Measurements from ENCODE around the gene RASSF10.
A peak's percentile ranks its signal among the peaks of the same experiment; 100 is the strongest.

The RASSF10 gene

GRCh38 chr11:13008625-13009475 lies at the start of gene RASSF10:
TSS of gene RASSF10 (plus strand) at chr11:13009316. CDS start at chr11:13009577, 261 bp downstream.
- no peak for DNase-seq

GRCh38 chr11:12961615-12962014 lies 47.5 kb upstream of the RASSF10 start:
- DNase-seq = no peak

DNA sequence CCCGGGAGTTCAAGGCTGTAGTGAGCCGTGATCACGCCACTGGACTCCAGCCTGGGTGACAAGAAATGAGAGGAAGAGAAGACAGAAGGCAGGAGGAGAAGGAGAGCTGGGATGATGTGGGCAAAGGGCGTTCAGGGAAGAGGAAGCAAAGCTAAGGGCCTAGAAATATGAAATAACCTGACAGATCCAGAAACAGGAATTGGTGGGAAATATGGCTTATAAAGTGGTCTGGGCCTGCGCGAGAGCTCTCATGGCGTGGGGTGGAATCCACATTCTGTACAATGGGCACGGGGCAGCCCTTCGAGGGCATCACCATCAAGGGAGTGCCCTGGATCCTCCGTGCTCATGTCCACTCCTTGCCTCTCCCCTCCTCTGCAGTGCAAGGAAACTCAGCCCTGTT lies 46.8 kb upstream of the RASSF10 start:
- no peak for DNase-seq

DNA sequence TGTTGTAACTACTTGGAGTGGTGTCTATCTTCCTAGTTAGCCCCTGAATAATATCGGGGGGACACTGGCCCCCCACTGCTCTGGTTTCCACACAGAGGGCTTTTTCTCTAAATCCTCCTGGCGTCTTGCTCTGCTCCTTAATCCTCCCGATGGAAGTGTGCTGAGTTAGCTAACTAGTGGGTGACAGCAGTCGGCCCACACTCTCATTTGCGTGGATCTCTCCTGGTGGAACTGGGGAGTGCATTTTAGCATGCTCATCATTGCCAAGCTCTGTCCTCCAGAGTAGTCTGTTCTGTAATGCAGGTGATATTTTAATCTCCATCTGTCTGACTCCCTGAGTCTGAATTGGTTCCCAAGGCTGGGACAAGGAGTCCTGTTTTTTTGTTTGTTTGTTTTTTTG lies 46.1 kb upstream of the RASSF10 start:
- DNase-seq = no peak

DNA sequence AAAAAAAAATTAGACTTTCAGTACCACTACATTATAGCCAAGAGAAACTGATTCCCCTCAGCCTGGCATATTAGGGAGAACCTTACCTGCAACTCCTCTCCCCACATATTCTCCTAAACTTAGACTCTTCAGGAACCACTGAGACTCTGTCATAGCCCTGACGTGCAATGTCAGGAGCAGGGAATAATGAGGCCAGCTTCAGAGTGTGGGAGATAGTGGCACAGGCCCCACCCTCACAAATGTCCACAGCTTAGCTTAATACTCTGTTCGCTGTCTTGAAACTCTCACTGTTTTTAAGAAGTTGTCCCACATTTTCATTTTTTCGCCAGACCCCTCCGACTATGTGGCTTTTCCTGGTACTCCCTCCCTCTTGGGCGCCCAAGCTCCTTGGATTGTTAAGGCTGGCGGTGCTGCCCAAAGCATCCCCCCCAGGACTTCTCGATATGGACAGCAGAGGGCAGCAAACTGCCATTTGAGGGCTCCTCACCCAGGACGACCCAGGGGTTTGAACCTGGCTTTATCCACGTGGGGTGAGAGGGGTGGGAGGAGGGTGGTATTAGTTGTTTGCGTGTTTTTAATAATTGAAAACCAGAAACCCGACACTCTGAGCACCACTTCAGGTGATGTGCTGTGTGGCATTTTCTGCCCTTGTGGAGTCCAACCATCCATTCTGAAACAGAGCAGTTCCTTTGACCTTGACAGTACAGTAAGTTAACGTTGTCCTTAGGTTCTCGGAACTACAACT lies 45.2 kb upstream of the RASSF10 start:
- peak; percentile 64 for DNase-seq

DNA sequence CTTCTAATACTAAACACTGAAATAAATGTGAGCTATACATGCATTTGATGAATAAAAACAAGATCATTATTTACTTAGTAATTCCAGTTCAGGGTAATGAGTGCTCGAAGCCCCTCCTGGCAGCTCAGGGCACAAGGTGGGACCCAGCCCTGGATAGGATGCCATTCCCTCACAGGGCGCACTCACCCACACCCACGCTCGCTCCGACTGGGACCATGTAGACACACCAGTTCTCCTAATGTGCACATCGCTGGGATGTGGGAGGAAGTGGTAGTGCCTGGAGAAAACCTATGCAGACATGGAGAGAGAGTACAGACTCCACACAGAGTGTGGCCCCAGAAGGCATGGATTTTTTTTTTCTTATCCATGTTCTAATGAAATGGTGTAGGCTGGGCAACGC lies 44.5 kb upstream of the RASSF10 start:
- DNase-seq = no peak

GRCh38 chr11:12966002-12966401 lies 43.1 kb upstream of the RASSF10 start:
- no peak for DNase-seq

DNA sequence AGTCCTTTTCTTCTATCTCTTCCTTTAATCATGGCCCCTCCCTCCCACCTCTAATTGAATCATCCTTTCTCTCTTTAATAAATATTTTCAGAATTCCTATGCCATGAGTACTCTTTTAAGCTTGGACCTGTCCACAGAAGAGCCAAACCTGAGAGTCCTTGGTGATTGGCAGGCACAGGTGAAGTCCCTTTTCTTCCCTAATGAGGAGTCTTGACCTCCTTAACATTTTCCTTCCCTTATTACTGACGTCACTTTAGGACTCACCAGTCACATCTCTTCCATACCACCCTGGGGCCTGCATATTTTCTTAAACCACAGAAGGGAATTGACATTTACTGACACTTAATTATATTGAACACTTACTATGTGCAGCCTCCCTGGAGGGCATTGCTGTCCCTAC lies 41.0 kb upstream of the RASSF10 start:
- DNase-seq = no peak

GRCh38 chr11:12968826-12969225 lies 40.3 kb upstream of the RASSF10 start:
- no peak for DNase-seq

GRCh38 chr11:12971955-12972354 lies 37.2 kb upstream of the RASSF10 start:
- no peak for DNase-seq

GRCh38 chr11:12973528-12974181 lies 35.5 kb upstream of the RASSF10 start:
- DNase-seq = no peak

- DNase-seq = no peak
Observed at GRCh38 chr11:12975195-12975594, 33.9 kb upstream of the RASSF10 start.

DNA sequence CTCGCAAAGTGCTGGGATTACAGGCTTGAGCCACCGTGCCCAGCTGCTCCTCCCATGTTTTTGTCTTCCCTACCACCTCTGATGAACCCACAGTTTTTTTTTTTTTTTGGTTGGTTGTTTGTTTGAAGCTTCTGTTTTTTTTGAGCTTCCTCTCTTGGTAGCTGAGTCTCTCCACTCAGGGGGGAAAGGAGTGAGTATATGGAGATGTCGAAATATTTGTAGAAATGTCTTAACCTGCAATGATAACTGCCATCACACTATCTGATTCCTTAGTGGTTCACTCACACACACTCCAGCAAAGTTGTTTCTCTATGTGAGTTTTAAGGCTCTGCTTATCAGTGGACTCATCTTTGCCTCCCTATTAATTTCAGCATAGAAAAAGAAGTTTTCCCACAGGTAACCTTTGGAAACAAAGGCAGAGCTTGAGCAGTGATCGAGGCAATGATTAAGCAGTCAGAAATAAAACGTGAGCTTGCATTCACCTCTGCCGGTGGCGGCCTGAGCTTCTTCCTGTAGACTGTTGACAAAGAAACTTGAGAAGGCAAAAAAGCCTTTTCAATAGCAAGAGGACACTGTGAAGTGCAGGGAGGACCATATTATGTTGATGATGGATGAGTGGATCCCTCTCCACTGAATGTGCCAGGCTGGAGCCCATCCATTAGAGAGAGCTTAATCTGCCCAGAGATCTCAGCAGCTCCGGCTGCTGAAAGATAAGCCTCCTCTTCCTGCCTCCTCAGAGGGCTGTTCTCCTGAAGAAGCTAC lies 29.0 kb upstream of the RASSF10 start:
- DNase-seq = peak; percentile 10

- DNase-seq = no peak
Observed at GRCh38 chr11:12981676-12982522, 27.2 kb upstream of the RASSF10 start.

DNA sequence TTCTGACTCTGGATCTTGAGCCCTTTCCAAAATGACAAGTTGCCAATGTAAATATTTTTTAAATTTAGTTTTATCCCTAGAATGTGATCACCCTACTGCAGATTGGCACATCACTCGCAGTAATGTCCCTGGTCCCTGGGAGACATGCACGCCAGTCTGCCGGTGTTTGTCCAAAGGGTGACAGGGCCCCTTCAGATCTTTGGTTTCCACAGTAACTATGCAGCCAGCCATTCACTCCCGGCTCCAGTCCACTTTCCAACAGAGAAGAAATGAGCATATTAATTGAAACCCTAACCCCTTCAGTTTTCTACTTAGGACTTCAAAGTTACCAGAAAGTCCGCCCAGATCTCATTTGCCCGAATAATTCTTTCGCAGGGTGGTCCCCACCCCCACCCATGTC lies 25.8 kb upstream of the RASSF10 start:
- DNase-seq = no peak

GRCh38 chr11:12986194-12986898 lies 22.8 kb upstream of the RASSF10 start:
- DNase-seq = no peak

- peak; percentile 13 for DNase-seq
Observed at GRCh38 chr11:12989428-12990161, 19.5 kb upstream of the RASSF10 start.

GRCh38 chr11:12990162-12990480 lies 19.0 kb upstream of the RASSF10 start:
- DNase-seq = no peak

GRCh38 chr11:12991426-12991825 lies 17.7 kb upstream of the RASSF10 start:
- DNase-seq = no peak

GRCh38 chr11:12993626-12994025 lies 15.5 kb upstream of the RASSF10 start:
- DNase-seq = no peak

DNA sequence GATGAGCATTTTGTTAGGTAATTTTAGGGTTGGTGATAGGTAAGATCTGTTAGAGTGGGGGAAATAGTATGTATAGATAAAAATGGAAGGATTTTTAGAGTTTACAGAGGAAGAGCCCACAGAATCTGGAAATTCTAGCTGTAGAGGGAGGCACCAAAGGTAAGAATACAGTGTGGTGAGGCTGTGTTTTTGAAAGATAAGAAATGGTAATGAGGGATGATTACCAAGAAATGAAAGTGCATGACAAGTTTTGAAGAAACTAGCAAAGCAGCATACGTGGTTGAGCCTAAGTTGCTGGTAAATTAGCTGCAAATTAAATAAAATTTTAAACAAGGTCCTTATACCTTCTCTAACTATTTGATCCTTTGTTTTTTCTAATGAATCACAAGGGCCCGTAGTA lies 14.6 kb upstream of the RASSF10 start:
- DNase-seq = no peak
